Retina (tissue), 1 donor: ENCODE results near the gene WFS1.

Experiments
- DNase-seq: peaks from one replicate; pipeline ENCODE4 v3.0.0-alpha.2; 2016

WFS1 gene

GRCh38 chr4:6235012-6235411 is 34.6 kb upstream of the WFS1 start:
- no peak for DNase-seq

GRCh38 chr4:6235901-6236640 is 33.6 kb upstream of the WFS1 start:
- no peak for DNase-seq

- no peak for DNase-seq
Measured at GRCh38 chr4:6236816-6237390, 32.7 kb upstream of the WFS1 start.

- DNase-seq = no peak
Measured at GRCh38 chr4:6239486-6239885, 30.2 kb upstream of the WFS1 start.

GRCh38 chr4:6239968-6240367 is 29.7 kb upstream of the WFS1 start:
- DNase-seq = no peak

GRCh38 chr4:6241062-6241845 is 28.4 kb upstream of the WFS1 start:
- no peak for DNase-seq

GRCh38 chr4:6242271-6243029 is 27.2 kb upstream of the WFS1 start:
- no peak for DNase-seq

- peak; percentile 96 for DNase-seq
Measured at GRCh38 chr4:6245246-6246169, 24.1 kb upstream of the WFS1 start.

GRCh38 chr4:6246170-6246634 is 23.4 kb upstream of the WFS1 start:
- no peak for DNase-seq

- DNase-seq = no peak
Measured at GRCh38 chr4:6248394-6248793, 21.3 kb upstream of the WFS1 start.

- DNase-seq = peak; percentile 81
Measured at GRCh38 chr4:6250235-6250983, 19.2 kb upstream of the WFS1 start.

- DNase-seq = no peak
Measured at GRCh38 chr4:6250984-6251295, 18.7 kb upstream of the WFS1 start.

- DNase-seq = no peak
Measured at GRCh38 chr4:6251365-6251764, 18.3 kb upstream of the WFS1 start.

- no peak for DNase-seq
Measured at GRCh38 chr4:6252051-6252450, 17.6 kb upstream of the WFS1 start.

- DNase-seq = no peak
Measured at GRCh38 chr4:6253111-6253510, 16.5 kb upstream of the WFS1 start.

GRCh38 chr4:6253961-6254360 is 15.7 kb upstream of the WFS1 start:
- no peak for DNase-seq

- DNase-seq = no peak
Measured at GRCh38 chr4:6256141-6256540, 13.5 kb upstream of the WFS1 start.

GRCh38 chr4:6257247-6258025 is 12.2 kb upstream of the WFS1 start:
- no peak for DNase-seq

- DNase-seq = no peak
Measured at GRCh38 chr4:6258026-6258360, 11.7 kb upstream of the WFS1 start.

GRCh38 chr4:6258741-6259140 is 10.9 kb upstream of the WFS1 start:
- no peak for DNase-seq

- no peak for DNase-seq
Measured at GRCh38 chr4:6259886-6260285, 9.8 kb upstream of the WFS1 start.
